MM.1S (cell line): ENCODE results near the gene ZNF292.

Experiments used
- DNase-seq: peaks from one replicate; pipeline ENCODE4 v3.0.0-alpha.2; 2015
- H2AFZ ChIP-seq: fragments of 300-600 bp; sonication (generic); 2 replicates; pipeline ENCODE4 v1.6.0; 2016; ENCODE audit warnings: antibody characterized with exemption, low read length
- H3F3A ChIP-seq: fragments of 300-600 bp; sonication (generic); 2 replicates; pipeline ENCODE4 v1.6.1; 2016; ENCODE audit warnings: mild to moderate bottlenecking, antibody characterized with exemption, low read length, moderate library complexity, mixed read lengths; ENCODE audit not compliant: insufficient read depth
- H3K27ac ChIP-seq: fragments of 300-600 bp; sonication (generic); 2 replicates; pipeline ENCODE4 v1.5.1; 2016; ENCODE audit warnings: mild to moderate bottlenecking, low read length
- H3K27me3 ChIP-seq: fragments of 300-600 bp; sonication (generic); replicated peaks from 2 replicates; pipeline ENCODE4 v1.6.0; 2016; ENCODE audit warnings: low read length; ENCODE audit not compliant: insufficient read depth
- H3K36me3 ChIP-seq: fragments of 300-600 bp; sonication (generic); replicated peaks from 2 replicates; pipeline ENCODE4 v1.6.1; 2016; ENCODE audit warnings: mild to moderate bottlenecking, low read length, mixed read lengths; ENCODE audit not compliant: insufficient read depth
- H3K4me1 ChIP-seq: fragments of 300-600 bp; sonication (generic); 2 replicates; pipeline ENCODE4 v1.6.1; 2016; ENCODE audit warnings: low read length, mixed read lengths
- H3K4me2 ChIP-seq: fragments of 300-600 bp; sonication (generic); 2 replicates; pipeline ENCODE4 v1.6.0; 2016; ENCODE audit warnings: low read depth, low read length
- H3K4me3 ChIP-seq: fragments of 300-600 bp; sonication (generic); 2 replicates; pipeline ENCODE4 v1.5.1; 2016; ENCODE audit warnings: low read length, mixed read lengths
- H3K79me2 ChIP-seq: fragments of 300-600 bp; sonication (generic); 2 replicates; pipeline ENCODE4 v1.6.1; 2016; ENCODE audit warnings: mixed run types, low read length, mixed read lengths
- H3K9ac ChIP-seq: fragments of 300-600 bp; sonication (generic); 2 replicates; pipeline ENCODE4 v1.6.1; 2016; ENCODE audit warnings: low read length, mixed read lengths
- H3K9me2 ChIP-seq: fragments of 300-600 bp; sonication (generic); replicated peaks from 2 replicates; pipeline ENCODE4 v1.6.1; 2016; ENCODE audit warnings: mild to moderate bottlenecking, low read length, mixed read lengths; ENCODE audit not compliant: insufficient read depth
- H3K9me3 ChIP-seq: fragments of 300-600 bp; sonication (generic); replicated peaks from 2 replicates; pipeline ENCODE4 v1.6.1; 2016; ENCODE audit warnings: mild to moderate bottlenecking, low read length, mixed read lengths; ENCODE audit not compliant: insufficient read depth
- H4K20me1 ChIP-seq: fragments of 300-600 bp; sonication (generic); 2 replicates; pipeline ENCODE4 v1.6.1; 2016; ENCODE audit warnings: mild to moderate bottlenecking, low read length, moderate library complexity, mixed read lengths; ENCODE audit not compliant: insufficient read depth
- CTCF ChIP-seq: fragments of 300-600 bp; sonication (generic); IDR thresholded peaks from 2 replicates; pipeline ENCODE4 v1.5.1; 2016; ENCODE audit warnings: antibody characterized with exemption, low read length, mixed read lengths
- EZH2 ChIP-seq: fragments of 300-600 bp; sonication (generic); optimal IDR thresholded peaks from 2 replicates; pipeline ENCODE3; 2017; ENCODE audit warnings: low read depth, mild to moderate bottlenecking, antibody characterized with exemption, low read length, mixed read lengths
- EZH2phosphoT487 ChIP-seq: fragments of 300-600 bp; sonication (generic); IDR thresholded peaks from 2 replicates; pipeline ENCODE4 v1.6.1; 2018; ENCODE audit warnings: antibody characterized with exemption, low read length

The ZNF292 gene

GRCh38 chr6:87122477-87122876 is 32.9 kb upstream of the ZNF292 start:
- Histone ChIP-seq H3K4me1 (no peaks in the 10 kb centered on the region), H3K4me2 (no peak overlapping the region), H3K9me3 (no peaks in the 10 kb centered on the region), H3K9me2 (no peaks in the 10 kb centered on the region), H3K27ac (no peak overlapping the region), H3K4me3 (no peak overlapping the region), H3K36me3 (no peaks in the 10 kb centered on the region), H4K20me1 (no peaks in the 10 kb centered on the region), H3K79me2 (no peaks in the 10 kb centered on the region), H3K9ac (no peak overlapping the region), H3K27me3 (no peaks in the 10 kb centered on the region), H2AFZ (no peak overlapping the region), H3F3A (no peaks in the 10 kb centered on the region)
- TF ChIP-seq EZH2 (no peak), EZH2phosphoT487 (no peak), CTCF (no peak)
- DNase-seq = no peak

GRCh38 chr6:87124074-87124473 is 31.3 kb upstream of the ZNF292 start:
- no peak overlapping the region for H3K27ac ChIP-seq
- no peaks in the 10 kb centered on the region for H3F3A ChIP-seq
- H3K4me2 ChIP-seq = no peak overlapping the region
- no peaks in the 10 kb centered on the region for H4K20me1 ChIP-seq
- no peaks in the 10 kb centered on the region for H3K4me1 ChIP-seq
- no peak overlapping the region for H3K4me3 ChIP-seq
- H3K79me2 ChIP-seq = no peaks in the 10 kb centered on the region
- H3K36me3 ChIP-seq = no peaks in the 10 kb centered on the region
- no peak overlapping the region for H2AFZ ChIP-seq
- no peak overlapping the region for H3K9ac ChIP-seq
- no peaks in the 10 kb centered on the region for H3K9me3 ChIP-seq
- H3K9me2 ChIP-seq = no peaks in the 10 kb centered on the region
- no peaks in the 10 kb centered on the region for H3K27me3 ChIP-seq
- TF ChIP-seq CTCF = no peak
- no peak for TF ChIP-seq EZH2
- no peak for TF ChIP-seq EZH2phosphoT487
- no peak for DNase-seq

GRCh38 chr6:87126501-87126900 is 28.9 kb upstream of the ZNF292 start:
- no peak overlapping the region for H3K4me3 ChIP-seq
- H3K9ac ChIP-seq = no peak overlapping the region
- no peaks in the 10 kb centered on the region for H3K9me3 ChIP-seq
- no peaks in the 10 kb centered on the region for H3K36me3 ChIP-seq
- H3K4me2 ChIP-seq = no peak overlapping the region
- no peaks in the 10 kb centered on the region for H3F3A ChIP-seq
- no peaks in the 10 kb centered on the region for H3K79me2 ChIP-seq
- no peaks in the 10 kb centered on the region for H3K4me1 ChIP-seq
- H3K27me3 ChIP-seq = no peaks in the 10 kb centered on the region
- TF ChIP-seq CTCF (no peak), EZH2phosphoT487 (no peak), EZH2 (no peak)
- H3K27ac ChIP-seq = no peak overlapping the region
- DNase-seq = no peak
- no peaks in the 10 kb centered on the region for H3K9me2 ChIP-seq
- H4K20me1 ChIP-seq = no peaks in the 10 kb centered on the region
- no peak overlapping the region for H2AFZ ChIP-seq
